Spleen (tissue), 7 donors: ENCODE data around the gene LRIG1.

Experiments
- POLR2AphosphoS5 ChIP-seq, 3 donors: sonication (generic); formaldehyde crosslinking; IDR thresholded peaks; one replicate each; pipeline ENCODE4 v1.5.1; 2017; ENCODE audit warnings: antibody characterized with exemption in 3 of 3
- TF ChIP-seq, protein P1 (sequence below), 11 experiments: fragments of 200-600 bp in 7 of 11; fragments of 450-650 bp in 4 of 11; sonication (generic) in 4 of 11; IDR thresholded peaks in 8 of 11; conservative IDR thresholded peaks in 3 of 11; 1 replicate in 7 of 11; 2 replicates in 4 of 11; pipeline versions ENCODE4 v1.4.0 to v1.8.0; 2016 to 2021; ENCODE audit warnings: antibody characterized with exemption in 11 of 11, inconsistent platforms in 4 of 11, mild to moderate bottlenecking in 1 of 11
- donor health status: DM: no; HTN: no; CAD: no; lungs with moderate emphysema.
- donor health status: DM: no; HTN: no; CAD: no.
- donor health status: DM: no; HTN: no; CAD: no.

GRCh38 chr3:66378256-66378655 is 122.6 kb downstream of the LRIG1 start:
- TF ChIP-seq, protein P1, sequence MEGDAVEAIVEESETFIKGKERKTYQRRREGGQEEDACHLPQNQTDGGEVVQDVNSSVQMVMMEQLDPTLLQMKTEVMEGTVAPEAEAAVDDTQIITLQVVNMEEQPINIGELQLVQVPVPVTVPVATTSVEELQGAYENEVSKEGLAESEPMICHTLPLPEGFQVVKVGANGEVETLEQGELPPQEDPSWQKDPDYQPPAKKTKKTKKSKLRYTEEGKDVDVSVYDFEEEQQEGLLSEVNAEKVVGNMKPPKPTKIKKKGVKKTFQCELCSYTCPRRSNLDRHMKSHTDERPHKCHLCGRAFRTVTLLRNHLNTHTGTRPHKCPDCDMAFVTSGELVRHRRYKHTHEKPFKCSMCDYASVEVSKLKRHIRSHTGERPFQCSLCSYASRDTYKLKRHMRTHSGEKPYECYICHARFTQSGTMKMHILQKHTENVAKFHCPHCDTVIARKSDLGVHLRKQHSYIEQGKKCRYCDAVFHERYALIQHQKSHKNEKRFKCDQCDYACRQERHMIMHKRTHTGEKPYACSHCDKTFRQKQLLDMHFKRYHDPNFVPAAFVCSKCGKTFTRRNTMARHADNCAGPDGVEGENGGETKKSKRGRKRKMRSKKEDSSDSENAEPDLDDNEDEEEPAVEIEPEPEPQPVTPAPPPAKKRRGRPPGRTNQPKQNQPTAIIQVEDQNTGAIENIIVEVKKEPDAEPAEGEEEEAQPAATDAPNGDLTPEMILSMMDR (IDR thresholded peaks at IDR 0.05 in 8 of 11, conservative IDR thresholded peaks at IDR 0.05 in 3 of 11), result peak in 6 of 11 experiments; percentile 23 to 44 (median 40)
- TF ChIP-seq POLR2AphosphoS5 (IDR thresholded peaks at IDR 0.05), result no peak
